Activated T-helper 1 cell treated with anti-CD3 and anti-CD28 coated beads, Interleukin-12 subunit alpha, Interleukin-12 subunit beta, Interleukin-2, Interleukin-4 antibody, amounts not matched to agents 30 ng/mL and 10 ng/mL and 1 ng/mL, durations not matched to agents 14 hours and 24 hours and 36 hours (primary cell): ENCODE measurements around the gene DNAJB4. TPM values are rescaled to one million over a fixed set of nuclear protein-coding genes. Genes with fewer than 3 reads are reported as not detected.
"Not testable (repeated sequence)": the region's sequence is repeated elsewhere in the genome, so short reads cannot be mapped to it uniquely, and the experiment has no call there.

Experiments used
- DNase-seq: peaks from one replicate; pipeline ENCODE4 v3.0.0; 2021; ENCODE audit warnings: low spot score
- H3K27ac Mint-ChIP-seq: one replicate; pipeline ENCODE4 v1.8.0; 2021; ENCODE audit warnings: mild to moderate bottlenecking, mixed read lengths
- H3K27me3 Mint-ChIP-seq: one replicate; pipeline ENCODE4 v1.8.0; 2022; ENCODE audit warnings: mild to moderate bottlenecking, moderate library complexity, mixed read lengths; ENCODE audit not compliant: insufficient read depth
- H3K36me3 Mint-ChIP-seq: one replicate; pipeline ENCODE4 v1.8.0; 2021; ENCODE audit warnings: low read depth, mixed read lengths
- H3K4me1 Mint-ChIP-seq: one replicate; pipeline ENCODE4 v1.8.0; 2021; ENCODE audit warnings: low read depth, mixed read lengths
- H3K4me3 Mint-ChIP-seq: one replicate; pipeline ENCODE4 v1.8.0; 2021; ENCODE audit warnings: mild to moderate bottlenecking, moderate library complexity, mixed read lengths
- H3K9me3 Mint-ChIP-seq: one replicate; pipeline ENCODE4 v1.8.0; 2021; ENCODE audit warnings: mixed read lengths
- intact Hi-C: fragments of 100-400 bp; cut with micrococcal nuclease; formaldehyde crosslinking; loops from one replicate; pipeline ENCODE4 v1.15.1; 2024
- total RNA-seq: library from RNA; stranded (reverse); gene quantifications from 2 replicates; pipeline ENCODE4 v1.2.3, GENCODE V29; 2022

Gene DNAJB4
- total RNA-seq, 1 donor from 2014 or later = 10.3 TPM

DNA sequence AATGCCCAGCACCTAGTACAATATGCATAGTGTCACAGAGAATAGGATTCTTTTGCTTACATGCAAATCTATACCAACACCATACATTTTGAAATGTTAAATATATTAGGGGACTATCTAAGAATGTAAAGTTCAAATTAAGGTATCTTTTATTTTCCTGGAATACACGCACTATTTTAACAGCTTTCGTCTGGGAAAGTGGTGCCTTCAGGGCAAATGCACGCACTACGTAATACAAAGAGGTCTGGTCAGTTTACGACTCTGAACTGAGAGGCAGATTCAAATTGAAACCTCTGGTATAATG, 26.8 kb upstream of the DNAJB4 start:
- no peaks in the 10 kb centered on the region for H3K27me3 Mint-ChIP-seq
- no peak overlapping the region for H3K27ac Mint-ChIP-seq
- no peaks in the 10 kb centered on the region for H3K9me3 Mint-ChIP-seq
- peaks cover 45% of the 10 kb centered on the region for H3K4me1 Mint-ChIP-seq
- no peak overlapping the region for H3K4me3 Mint-ChIP-seq
- no peak for DNase-seq
- intact Hi-C loops = loop anchor here (2.0 to 10.0 kb wide), 3 partner anchors 51 to 1713 kb away; partner anchors contain the start of gene IFI44L
- H3K36me3 Mint-ChIP-seq = peaks cover 28% of the 10 kb centered on the region

DNA sequence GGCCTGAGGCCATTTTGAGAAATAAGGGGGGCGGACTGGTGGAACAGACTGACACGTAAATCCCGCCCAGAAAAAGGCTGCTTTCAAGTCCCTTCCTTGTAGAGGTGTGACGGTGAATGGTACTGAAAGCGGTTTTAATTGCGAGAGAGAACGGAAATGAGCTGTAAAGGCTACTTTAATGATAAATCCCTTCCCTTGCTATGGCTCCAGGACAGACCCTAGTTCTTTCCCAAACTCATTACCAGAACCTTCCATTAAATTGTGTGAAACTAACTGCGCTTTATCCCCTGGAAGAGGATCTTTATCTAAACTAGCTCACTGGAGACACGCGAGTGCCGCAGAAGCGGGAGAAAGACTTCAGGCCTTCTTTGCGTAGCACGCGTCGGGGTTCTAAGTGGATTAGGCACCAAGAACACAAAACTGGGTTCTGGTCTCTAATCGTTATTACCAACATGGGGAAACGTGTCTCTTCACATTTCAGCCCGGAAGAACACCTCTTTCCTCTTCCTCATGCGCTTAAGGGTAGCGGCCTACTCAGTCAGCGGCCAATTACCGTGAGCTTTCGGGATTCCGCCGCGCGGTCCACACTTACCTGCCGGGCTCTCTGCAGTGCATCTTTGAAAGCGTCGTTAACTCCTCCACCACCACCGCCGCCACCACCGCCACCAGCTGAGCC, 26.3 kb upstream of the DNAJB4 start:
- H3K27ac Mint-ChIP-seq = no peak overlapping the region
- DNase-seq = peak; percentile 78
- H3K4me3 Mint-ChIP-seq = no peak overlapping the region
- H3K4me1 Mint-ChIP-seq = peaks cover 45% of the 10 kb centered on the region
- peaks cover 27% of the 10 kb centered on the region for H3K36me3 Mint-ChIP-seq
- H3K27me3 Mint-ChIP-seq = no peaks in the 10 kb centered on the region
- intact Hi-C loops = loop anchor here (2.0 to 10.0 kb wide), 3 partner anchors 52 to 1714 kb away; partner anchors contain the start of gene IFI44L
- no peaks in the 10 kb centered on the region for H3K9me3 Mint-ChIP-seq

DNA sequence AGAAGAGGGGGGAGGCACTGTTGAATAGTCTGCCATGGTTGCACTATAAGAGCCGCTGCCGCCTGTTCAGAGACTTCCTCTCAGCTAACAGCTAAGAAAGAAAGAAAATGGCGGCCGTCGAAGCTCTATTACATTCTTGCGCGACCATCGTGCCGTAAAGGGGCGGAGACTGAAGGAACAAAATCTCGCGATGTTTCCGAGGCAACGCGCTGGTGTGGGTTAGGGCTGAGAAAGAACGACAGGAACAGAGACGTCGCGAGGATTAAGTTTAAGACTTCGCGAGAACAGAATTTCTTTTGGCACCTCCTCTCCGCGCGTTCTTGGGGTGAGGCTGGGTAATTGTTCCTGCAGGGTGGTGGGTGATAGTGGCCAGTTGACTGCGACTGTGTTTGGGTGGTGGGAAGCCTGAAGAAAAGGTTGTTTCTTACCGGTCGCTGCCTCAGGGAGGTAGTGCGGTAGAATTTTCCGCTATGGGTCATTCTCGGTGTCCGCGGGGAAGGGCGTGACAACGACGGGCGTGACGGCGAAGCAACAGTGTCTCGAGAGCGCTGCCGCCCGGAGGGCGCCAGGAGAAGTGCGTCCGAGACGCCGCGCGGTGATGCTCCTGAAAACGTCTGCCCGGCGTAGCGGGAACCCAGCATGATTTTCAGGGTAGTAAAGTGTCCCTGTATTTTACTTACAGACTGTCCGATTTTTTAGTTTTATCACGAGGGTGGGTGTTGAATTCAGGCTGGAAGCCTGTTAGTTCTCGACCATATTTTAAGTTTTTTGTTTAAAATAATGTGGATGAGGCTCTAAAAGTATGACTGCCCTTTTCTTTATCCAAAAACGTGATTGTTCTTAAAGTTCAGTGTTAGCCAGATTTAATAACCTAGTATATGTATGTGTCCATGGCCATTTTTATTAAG, 25.5 kb upstream of the DNAJB4 start, which contains the start of gene FUBP1:
Gene FUBP1, minus strand, starts transcription at position 104 of the 908 bp plus-strand sequence. Its CDS starts 68 bp downstream, at position 36.
- intact Hi-C loops = loop anchor here (1.0 to 10.0 kb wide), 9 partner anchors 10 to 1714 kb away; partner anchors contain the start of genes DNAJB4, IFI44L, MIGA1 and USP33
- Mint-ChIP-seq H3K4me3 (no peak within 1 kb of the TSS), H3K4me1 (peaks cover 52% of the 10 kb centered on the region), H3K9me3 (no peaks in the 10 kb centered on the region), H3K27me3 (no peaks in the 10 kb centered on the region), H3K27ac (no peak within 1 kb of the TSS), H3K36me3 (peaks cover 25% of the 10 kb centered on the region)
- DNase-seq = peak; percentile 96

DNA sequence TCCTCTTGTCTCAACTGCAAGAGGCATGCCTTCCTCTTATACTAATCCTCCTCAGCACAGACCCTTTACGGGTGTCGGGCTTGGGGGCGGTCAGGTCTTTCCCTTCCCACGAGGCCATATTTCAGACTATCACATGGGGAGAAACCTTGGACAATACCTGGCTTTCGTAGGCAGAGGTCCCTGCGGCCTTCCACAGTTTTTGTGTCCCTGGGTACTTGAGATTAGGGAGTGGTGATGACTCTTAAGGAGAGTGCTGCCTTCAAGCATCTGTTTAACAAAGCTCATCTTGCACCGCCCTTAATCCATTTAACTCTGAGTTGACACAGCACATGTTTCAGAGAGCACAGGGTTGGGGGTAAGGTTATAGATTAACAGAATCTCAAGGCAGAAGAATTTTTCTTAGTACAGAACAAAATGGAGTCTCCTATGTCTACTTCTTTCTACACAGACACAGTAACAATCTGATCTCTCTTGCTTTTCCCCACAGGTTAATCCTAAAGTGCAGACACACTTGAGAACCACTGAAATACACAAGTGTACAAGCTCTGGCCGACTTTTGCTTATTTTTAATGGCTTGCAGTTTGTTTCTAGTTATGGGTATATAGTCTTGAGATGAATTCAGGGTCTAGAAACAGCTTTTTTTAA, 21.3 kb upstream of the DNAJB4 start:
- DNase-seq, H3K27ac Mint-ChIP-seq, H3K4me3 Mint-ChIP-seq, H3K9me3 Mint-ChIP-seq, intact Hi-C loops, H3K27me3 Mint-ChIP-seq: not testable (repeated sequence)
- Mint-ChIP-seq H3K36me3 (peaks cover 20% of the 10 kb centered on the region), H3K4me1 (peaks cover 48% of the 10 kb centered on the region)

DNA sequence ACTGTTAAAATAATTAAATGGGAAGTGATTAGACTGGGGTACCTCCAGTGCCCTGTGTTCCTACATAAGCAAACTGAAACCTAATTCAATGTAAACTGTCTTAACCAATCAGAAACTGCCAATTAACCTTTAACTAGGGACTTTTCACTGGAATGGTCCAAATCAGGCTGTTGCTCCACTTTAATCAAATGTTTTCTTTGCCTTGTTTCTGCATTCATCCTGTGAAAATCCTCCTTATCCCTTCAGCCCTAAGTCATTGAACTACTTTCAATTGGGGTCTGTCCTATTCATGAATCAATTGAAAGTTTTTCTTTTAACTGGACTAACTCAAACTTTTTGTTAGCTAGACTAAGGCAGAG, 20.8 kb upstream of the DNAJB4 start:
- Mint-ChIP-seq H3K27ac (no peak overlapping the region), H3K4me3 (no peak overlapping the region), H3K36me3 (peaks cover 22% of the 10 kb centered on the region), H3K9me3 (no peaks in the 10 kb centered on the region), H3K27me3 (no peaks in the 10 kb centered on the region), H3K4me1 (peaks cover 52% of the 10 kb centered on the region)
- DNase-seq = no peak
- intact Hi-C loops = no loop called here

DNA sequence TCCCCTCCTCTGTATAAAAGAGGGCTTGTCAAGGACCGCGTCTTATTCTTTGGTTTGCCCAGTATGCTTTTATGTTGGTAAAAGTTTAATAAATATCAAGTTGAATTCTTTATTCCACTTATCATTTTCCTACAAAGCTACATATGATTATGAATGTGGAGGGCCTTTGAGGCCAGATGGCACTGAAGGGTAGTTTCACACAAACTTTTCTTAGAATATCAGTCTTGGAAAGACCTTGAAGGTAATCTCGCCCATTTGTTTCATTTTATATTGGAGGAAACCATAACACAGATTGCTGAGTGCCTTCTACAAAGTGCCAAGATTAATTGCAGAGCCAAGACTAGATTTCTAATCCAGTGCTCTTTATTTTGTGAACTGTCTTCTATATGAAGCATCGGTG, 20.1 kb upstream of the DNAJB4 start:
- Mint-ChIP-seq H3K9me3 (no peaks in the 10 kb centered on the region), H3K4me1 (peaks cover 58% of the 10 kb centered on the region), H3K27me3 (no peaks in the 10 kb centered on the region), H3K36me3 (peaks cover 22% of the 10 kb centered on the region), H3K4me3 (no peak overlapping the region), H3K27ac (no peak overlapping the region)
- intact Hi-C loops = no loop called here
- DNase-seq = no peak

DNA sequence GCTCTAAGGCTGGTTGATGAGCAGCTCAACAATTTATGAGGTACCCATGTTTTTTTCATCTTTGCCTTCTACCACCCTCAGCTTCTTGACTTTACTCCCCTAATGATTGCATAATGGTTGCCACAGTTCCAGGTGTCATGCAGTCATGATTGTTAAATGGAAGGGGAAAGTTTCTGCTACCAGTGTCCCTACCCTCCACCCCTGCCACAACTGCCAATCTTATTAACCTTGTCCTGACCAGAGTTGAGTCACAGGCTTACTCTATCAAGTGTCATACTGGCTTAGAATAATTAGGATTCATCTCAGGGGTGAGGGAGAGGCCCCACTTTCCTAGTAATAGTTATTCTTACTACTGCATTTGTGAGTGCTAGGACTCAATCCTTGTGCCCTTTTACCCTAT, 17.9 kb upstream of the DNAJB4 start:
- peaks cover 25% of the 10 kb centered on the region for H3K36me3 Mint-ChIP-seq
- no peak for DNase-seq
- H3K27me3 Mint-ChIP-seq = no peaks in the 10 kb centered on the region
- no peak overlapping the region for H3K27ac Mint-ChIP-seq
- H3K9me3 Mint-ChIP-seq = no peaks in the 10 kb centered on the region
- intact Hi-C loops = no loop called here
- H3K4me3 Mint-ChIP-seq = no peak overlapping the region
- peaks cover 46% of the 10 kb centered on the region for H3K4me1 Mint-ChIP-seq

DNA sequence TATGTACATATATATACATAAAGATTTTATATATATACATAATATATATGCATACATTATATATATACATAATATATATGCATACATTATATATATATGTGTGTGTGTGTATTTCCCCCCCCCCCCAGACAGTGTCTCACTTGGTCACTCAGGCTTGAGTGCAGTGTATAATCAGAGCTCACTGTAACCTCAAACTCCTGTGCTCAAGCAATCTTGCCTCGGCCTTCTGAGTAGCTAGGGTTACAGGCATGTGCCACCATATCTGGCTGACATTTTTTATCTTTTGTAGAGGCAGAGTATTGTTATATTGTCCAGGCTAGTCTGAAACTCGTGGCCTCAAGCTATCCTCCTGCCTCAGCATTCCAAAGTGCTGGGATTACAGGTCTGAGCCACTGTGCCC, 16.8 kb upstream of the DNAJB4 start:
- Mint-ChIP-seq H3K9me3 (no peaks in the 10 kb centered on the region), H3K27me3 (no peaks in the 10 kb centered on the region), H3K27ac (no peak overlapping the region), H3K4me1 (peaks cover 44% of the 10 kb centered on the region), H3K4me3 (no peak overlapping the region), H3K36me3 (peaks cover 25% of the 10 kb centered on the region)
- DNase-seq = no peak
- intact Hi-C loops = no loop called here

DNA sequence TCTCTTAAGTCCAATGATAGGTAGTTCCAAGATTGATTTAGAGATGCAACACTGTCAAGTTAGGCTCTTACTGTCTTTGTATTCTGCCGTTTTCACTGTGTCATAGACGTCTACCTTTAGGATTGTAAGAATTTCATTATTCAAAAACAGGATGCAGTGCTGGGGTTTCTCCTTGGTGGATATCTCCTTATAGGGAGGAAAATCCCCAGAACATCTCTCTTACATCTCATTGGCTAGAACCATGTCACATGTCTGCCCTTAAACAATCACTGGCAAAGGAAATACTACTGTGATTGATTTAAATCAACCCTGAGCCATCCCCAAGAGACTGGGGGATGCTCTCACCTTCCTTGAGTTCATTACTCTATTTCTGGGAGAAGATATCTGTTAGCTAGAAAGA, 15.0 kb upstream of the DNAJB4 start:
- no peak for DNase-seq
- no peak overlapping the region for H3K4me3 Mint-ChIP-seq
- H3K36me3 Mint-ChIP-seq = peaks cover 24% of the 10 kb centered on the region
- H3K27me3 Mint-ChIP-seq = no peaks in the 10 kb centered on the region
- H3K9me3 Mint-ChIP-seq = no peaks in the 10 kb centered on the region
- H3K4me1 Mint-ChIP-seq = peaks cover 32% of the 10 kb centered on the region
- intact Hi-C loops = loop anchor here (1.0 kb wide), 1 partner anchor 10 kb away; the partner anchor contains the start of gene FUBP1
- H3K27ac Mint-ChIP-seq = no peak overlapping the region

DNA sequence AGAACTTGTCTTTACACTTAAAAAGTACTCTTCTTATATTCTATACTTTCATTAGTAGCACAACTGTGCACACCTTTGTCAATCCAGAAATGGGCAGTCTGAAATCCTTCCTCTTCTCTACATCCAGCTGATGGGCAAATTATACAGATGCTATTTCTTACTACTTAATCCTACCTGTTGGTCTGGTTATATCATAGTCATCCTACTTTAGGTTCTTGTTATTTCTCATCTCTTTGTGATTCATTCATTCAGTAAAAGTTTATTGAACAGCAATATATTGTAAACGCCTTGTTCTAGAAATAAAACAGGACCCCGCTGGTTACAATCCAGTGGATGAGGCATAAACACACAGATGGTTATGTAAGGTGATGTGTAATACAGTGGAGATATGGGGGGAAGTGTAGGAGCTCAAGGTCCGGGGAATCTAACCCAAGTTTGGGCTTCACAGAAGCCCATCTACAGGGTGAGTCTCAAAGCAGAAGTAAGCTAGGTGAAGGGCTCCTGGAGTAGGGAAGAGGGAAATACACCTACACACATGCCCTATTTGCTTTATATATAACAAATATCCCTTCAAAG, 14.0 kb upstream of the DNAJB4 start:
- intact Hi-C loops = no loop called here
- no peaks in the 10 kb centered on the region for H3K27me3 Mint-ChIP-seq
- DNase-seq = no peak
- peaks cover 29% of the 10 kb centered on the region for H3K4me1 Mint-ChIP-seq
- H3K9me3 Mint-ChIP-seq = no peaks in the 10 kb centered on the region
- H3K4me3 Mint-ChIP-seq = no peak overlapping the region
- H3K36me3 Mint-ChIP-seq = peaks cover 21% of the 10 kb centered on the region
- no peak overlapping the region for H3K27ac Mint-ChIP-seq

DNA sequence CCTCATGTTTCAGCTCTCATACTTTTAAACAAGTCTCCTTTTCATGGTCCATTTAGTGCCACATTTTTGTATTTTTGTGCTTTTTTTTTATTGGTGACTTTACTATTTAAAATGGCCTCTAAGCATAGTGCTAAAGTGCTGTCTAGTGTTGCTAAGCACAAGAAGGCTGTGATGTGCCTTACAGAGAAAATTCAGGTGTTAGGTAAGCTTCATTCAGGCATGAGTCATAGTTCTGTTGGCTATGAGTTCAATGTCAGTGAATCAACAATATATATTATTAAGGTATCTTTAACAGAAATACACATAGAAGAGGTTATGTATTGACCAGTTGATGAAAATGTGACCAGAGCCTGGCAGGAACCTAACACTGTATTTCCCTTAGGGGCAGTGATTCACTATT, 13.1 kb upstream of the DNAJB4 start:
- intact Hi-C loops = no loop called here
- peaks cover 21% of the 10 kb centered on the region for H3K36me3 Mint-ChIP-seq
- H3K27ac Mint-ChIP-seq = no peak overlapping the region
- peaks cover 29% of the 10 kb centered on the region for H3K4me1 Mint-ChIP-seq
- H3K9me3 Mint-ChIP-seq = no peaks in the 10 kb centered on the region
- no peaks in the 10 kb centered on the region for H3K27me3 Mint-ChIP-seq
- DNase-seq = no peak
- H3K4me3 Mint-ChIP-seq = no peak overlapping the region

DNA sequence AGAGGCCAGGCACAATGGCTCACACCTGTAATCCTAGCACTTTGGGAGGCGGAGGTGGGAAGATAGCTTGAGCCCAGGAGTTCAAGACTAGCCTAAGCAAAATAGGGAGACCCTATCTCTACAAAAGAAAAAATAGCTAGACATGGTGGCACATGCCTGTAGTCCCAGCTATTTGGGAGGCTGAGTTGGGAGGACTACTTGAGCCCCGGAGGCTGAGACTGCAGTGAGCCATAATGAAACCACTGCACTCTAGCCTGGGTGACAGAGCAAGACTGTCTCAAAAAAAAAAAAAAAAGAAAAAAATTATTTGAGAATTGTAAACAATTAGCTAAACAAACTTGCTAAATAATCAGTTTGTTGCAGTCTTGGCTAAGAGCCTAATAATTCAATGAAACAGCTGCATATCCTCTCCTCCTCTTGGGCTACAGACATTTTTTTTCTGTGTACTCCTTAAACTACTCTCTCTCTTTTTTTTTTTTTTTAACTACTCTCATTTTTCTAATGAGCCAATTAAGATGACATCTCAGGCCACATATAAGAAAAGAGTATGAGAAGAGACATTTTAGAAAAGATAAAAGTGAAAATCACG, 10.5 kb upstream of the DNAJB4 start:
- peaks cover 22% of the 10 kb centered on the region for H3K36me3 Mint-ChIP-seq
- no peaks in the 10 kb centered on the region for H3K27me3 Mint-ChIP-seq
- no peak overlapping the region for H3K4me3 Mint-ChIP-seq
- peaks cover 11% of the 10 kb centered on the region for H3K4me1 Mint-ChIP-seq
- no peak overlapping the region for H3K27ac Mint-ChIP-seq
- H3K9me3 Mint-ChIP-seq = no peaks in the 10 kb centered on the region
- intact Hi-C loops = no loop called here
- no peak for DNase-seq
